Esophagus muscularis mucosa (tissue), 4 donors: ENCODE data around the gene LHB.

ENCODE experiments used
- CTCF ChIP-seq, 3 experiments: fragments of 200-600 bp in 2 of 3; fragments of 450-650 bp in 1 of 3; sonication (generic) in 2 of 3; IDR thresholded peaks; one replicate each; pipeline ENCODE4 v1.5.1; 2017 to 2019; ENCODE audit warnings: antibody characterized with exemption in 3 of 3, mild to moderate bottlenecking in 2 of 3, moderate library complexity in 1 of 3
- EP300 ChIP-seq: sonication (generic); formaldehyde crosslinking; IDR thresholded peaks from one replicate; pipeline ENCODE4 v1.6.1; 2017; ENCODE audit warnings: antibody characterized with exemption
- POLR2A ChIP-seq: fragments of 450-650 bp; IDR thresholded peaks from one replicate; pipeline ENCODE4 v1.6.1; 2017; ENCODE audit warnings: antibody characterized with exemption, moderate library complexity, mild to moderate bottlenecking, low read depth
- POLR2AphosphoS5 ChIP-seq, 2 donors: sonication (generic); formaldehyde crosslinking; IDR thresholded peaks; one replicate each; pipeline ENCODE4 v1.6.1; 2017; ENCODE audit warnings: antibody characterized with exemption in 2 of 2

GRCh38 chr19:48989701-48990291 is 27.1 kb downstream of the LHB start:
- no peak for TF ChIP-seq POLR2A
- no peak for TF ChIP-seq CTCF (IDR thresholded peaks at IDR 0.05)
- TF ChIP-seq POLR2AphosphoS5 (IDR thresholded peaks at IDR 0.05): no peak
- no peak for TF ChIP-seq EP300
